Immature natural killer cell (primary cell): ENCODE data around the gene RYR1. TPM values are rescaled to one million over a fixed set of nuclear protein-coding genes. Genes with fewer than 3 reads are reported as not detected.
A peak's percentile ranks its signal among the peaks of the same experiment; 100 is the strongest.

Experiments
- DNase-seq, 3 donors: peaks; one replicate each; pipeline ENCODE4 v3.0.0; 2022; ENCODE audit warnings: mixed read lengths in 1 of 3
- H3K27ac Mint-ChIP-seq, 6 donors: one replicate each; pipeline ENCODE4 v1.8.0; 2020; ENCODE audit warnings: mixed read lengths in 6 of 6, mild to moderate bottlenecking in 5 of 6, inconsistent platforms in 4 of 6, moderate library complexity in 3 of 6
- H3K27me3 Mint-ChIP-seq, 3 donors: one replicate each; pipeline ENCODE4 v1.8.0; 2020 to 2021; ENCODE audit warnings: low read depth in 3 of 3, mild to moderate bottlenecking in 3 of 3, mixed read lengths in 3 of 3, moderate library complexity in 3 of 3, inconsistent platforms in 1 of 3
- H3K36me3 Mint-ChIP-seq, 3 donors: one replicate each; pipeline ENCODE4 v1.8.0; 2020; ENCODE audit warnings: mixed read lengths in 3 of 3, inconsistent platforms in 2 of 3, mild to moderate bottlenecking in 2 of 3
- H3K4me1 Mint-ChIP-seq, 2 donors: one replicate each; pipeline ENCODE4 v1.8.0; 2020; ENCODE audit warnings: inconsistent platforms in 2 of 2, mild to moderate bottlenecking in 2 of 2, mixed read lengths in 2 of 2, moderate library complexity in 1 of 2
- H3K4me3 Mint-ChIP-seq, 5 donors: one replicate each; pipeline ENCODE4 v1.8.0; 2020; ENCODE audit warnings: mild to moderate bottlenecking in 5 of 5, mixed read lengths in 5 of 5, inconsistent platforms in 3 of 5, moderate library complexity in 3 of 5
- H3K9me3 Mint-ChIP-seq, 6 donors: one replicate each; pipeline ENCODE4 v1.8.0; 2020; ENCODE audit warnings: mild to moderate bottlenecking in 6 of 6, mixed read lengths in 6 of 6, inconsistent platforms in 4 of 6, moderate library complexity in 3 of 6
- polyA plus RNA-seq, 3 donors: library from polyadenylated mRNA; unstranded; fragments of 300-500 nt; fragmentation: Illumina TruSeq; gene quantifications; one replicate each; pipeline ENCODE4 v1.2.3, GENCODE V29; 2021

The RYR1 gene
- under 1 TPM in 1 of 3 donors, not detected in 2; 0.04 TPM for polyA plus RNA-seq

DNA sequence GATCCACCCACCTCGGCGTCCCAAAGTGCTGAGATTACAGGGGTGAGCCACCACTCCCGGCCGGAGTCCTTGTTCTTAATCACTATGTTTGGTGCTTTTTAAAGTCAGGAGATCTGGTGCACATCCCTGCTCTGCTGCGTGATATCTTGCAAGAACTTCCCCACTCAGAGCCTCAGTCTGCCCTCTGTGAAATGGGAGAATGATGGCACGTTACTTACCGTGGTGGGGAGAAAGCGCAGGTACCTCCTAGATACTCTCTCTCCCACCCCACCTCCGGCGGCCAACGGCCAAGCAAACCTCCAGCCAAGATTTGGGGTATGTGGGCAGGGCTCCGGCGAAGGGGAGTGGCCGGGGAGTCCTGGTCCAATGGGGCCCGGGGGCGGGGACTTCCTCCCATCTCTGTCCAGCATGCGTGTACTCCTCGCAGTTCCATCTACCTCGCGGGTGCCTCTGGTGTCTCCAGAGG lies at the start of gene RYR1:
Gene RYR1, plus strand, starts transcription at position 424 of the 466 bp plus-strand sequence. CDS start 139 bp downstream, outside the sequence.
- H3K4me3 Mint-ChIP-seq: peak within 1 kb of the TSS in 3 of 5 donors; percentile 1 to 62 (median 18)
- H3K27me3 Mint-ChIP-seq: peaks cover 0 to 10% (median 4%) of the 10 kb centered on the region in 3 donors
- H3K36me3 Mint-ChIP-seq: no peaks in the 10 kb centered on the region
- DNase-seq: peak in 1 of 3 donors; percentile 15
- H3K4me1 Mint-ChIP-seq: peaks cover 3 to 9% of the 10 kb centered on the region in 2 donors
- peak within 1 kb of the TSS in 1 of 6 donors; percentile 62 for H3K27ac Mint-ChIP-seq
- no peaks in the 10 kb centered on the region for H3K9me3 Mint-ChIP-seq

DNA sequence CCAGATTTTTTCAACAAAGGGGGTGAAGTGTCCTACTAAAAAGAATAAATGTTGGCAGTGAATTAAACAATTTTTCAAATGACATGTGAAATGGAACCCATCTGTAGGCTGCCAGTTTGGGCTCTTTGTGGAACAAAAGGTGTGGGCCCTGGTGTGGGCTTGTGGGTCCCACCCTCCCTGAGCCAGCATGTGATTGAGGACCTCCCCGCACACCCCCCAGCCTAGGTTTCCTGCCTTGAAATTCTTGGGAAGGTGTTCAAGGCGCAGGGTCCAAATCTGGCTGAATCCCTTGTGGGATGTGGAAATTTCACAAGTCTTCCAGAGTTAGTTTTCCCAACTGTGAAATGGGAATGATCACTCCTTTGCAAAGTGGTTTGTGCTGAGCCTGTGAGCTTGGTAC lies 49.7 kb upstream of the RYR1 start:
- peak overlapping the region in 1 of 6 donors; percentile 11 for H3K27ac Mint-ChIP-seq
- peaks cover 8 to 13% (median 8%) of the 10 kb centered on the region in 3 donors for H3K27me3 Mint-ChIP-seq
- no peak for DNase-seq
- H3K4me1 Mint-ChIP-seq: peaks cover 14 to 19% of the 10 kb centered on the region in 2 donors
- peaks cover 19 to 49% (median 26%) of the 10 kb centered on the region in 3 donors for H3K36me3 Mint-ChIP-seq
- peaks cover 0 to 2% (median 0%) of the 10 kb centered on the region in 6 donors for H3K9me3 Mint-ChIP-seq
- no peak overlapping the region for H3K4me3 Mint-ChIP-seq

DNA sequence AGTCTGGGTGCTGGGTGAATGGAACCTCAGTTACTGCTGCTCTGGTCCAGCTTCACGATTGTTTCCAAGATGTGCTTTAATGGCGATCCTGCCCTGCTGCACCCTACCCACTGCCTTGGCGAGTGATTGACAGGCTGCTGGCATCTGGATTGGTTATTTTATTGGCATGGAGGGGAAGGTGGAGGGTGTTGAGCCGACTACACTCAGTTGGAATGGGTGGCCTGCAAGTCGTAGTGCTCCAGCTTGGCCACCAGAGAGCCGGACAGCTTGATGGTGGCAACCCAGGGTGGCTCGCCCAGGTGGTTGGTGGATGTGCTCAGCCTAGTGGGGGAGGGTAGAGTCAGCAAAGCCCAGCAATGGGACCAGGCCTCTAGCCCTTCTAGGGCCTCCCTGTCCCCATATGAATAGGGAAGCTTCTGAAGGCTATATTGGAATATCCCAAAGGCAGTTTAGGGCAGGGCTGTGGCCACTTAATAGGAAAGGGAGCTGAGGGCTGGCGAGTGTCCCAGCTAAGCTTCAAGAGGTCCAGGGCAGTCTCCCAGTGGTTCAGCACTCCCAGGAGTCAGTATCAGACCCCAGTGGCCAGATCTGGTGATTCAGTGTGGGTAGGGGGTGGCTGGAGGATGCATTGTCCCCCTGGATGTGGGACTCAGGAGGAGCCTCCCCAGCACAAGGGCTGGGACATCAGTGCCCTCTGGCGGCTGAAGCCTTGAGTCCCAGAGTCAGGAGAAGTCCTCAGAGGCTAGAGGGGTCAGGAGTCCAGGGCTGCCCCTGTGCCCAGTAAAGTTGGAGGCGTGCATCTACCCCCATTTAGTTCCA lies 49.1 kb upstream of the RYR1 start:
- peaks cover 14 to 21% of the 10 kb centered on the region in 2 donors for H3K4me1 Mint-ChIP-seq
- DNase-seq: no peak
- peaks cover 16 to 42% (median 24%) of the 10 kb centered on the region in 3 donors for H3K36me3 Mint-ChIP-seq
- H3K27ac Mint-ChIP-seq: no peak overlapping the region
- H3K9me3 Mint-ChIP-seq: peaks cover 0 to 2% (median 0%) of the 10 kb centered on the region in 6 donors
- H3K4me3 Mint-ChIP-seq: peak overlapping the region in 1 of 5 donors; percentile 29
- peaks cover 8 to 13% (median 9%) of the 10 kb centered on the region in 3 donors for H3K27me3 Mint-ChIP-seq

DNA sequence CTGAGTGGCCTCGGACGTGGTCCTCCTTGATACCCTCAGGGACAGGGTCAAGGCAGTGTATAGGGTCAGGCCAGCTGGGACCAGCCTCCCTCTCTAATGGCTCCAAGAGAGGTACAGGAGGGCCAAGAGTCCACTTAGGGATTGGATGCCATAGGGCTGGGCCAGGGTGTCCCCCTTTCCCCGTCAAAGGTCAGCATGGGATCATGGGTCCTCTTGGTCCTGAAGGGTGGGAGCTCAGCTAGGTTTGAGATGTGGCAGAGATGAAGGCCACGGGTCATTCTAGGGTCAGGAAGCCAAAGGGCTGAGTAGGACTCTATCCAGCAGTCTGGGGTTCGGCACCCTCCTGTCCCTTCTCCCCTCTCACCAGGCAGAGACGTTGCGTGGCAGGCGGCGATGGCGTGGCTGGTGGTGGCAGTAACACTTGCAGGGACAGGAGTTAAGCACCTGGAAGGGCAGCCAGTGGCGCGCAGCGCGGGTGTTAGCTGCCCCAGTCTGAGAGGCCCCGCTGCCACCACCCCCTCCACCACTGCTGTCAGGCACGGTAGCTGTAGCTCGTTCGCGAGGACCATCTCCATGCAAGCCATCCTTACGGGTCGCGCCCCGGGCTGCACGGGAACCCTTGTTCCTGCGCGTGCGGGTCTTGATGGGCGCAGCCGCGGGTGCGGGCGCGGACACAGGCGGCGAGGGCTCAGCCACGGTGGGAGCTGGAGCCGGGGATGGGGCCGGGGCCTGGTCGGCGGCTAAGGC lies 48.3 kb upstream of the RYR1 start:
- Mint-ChIP-seq H3K27ac (no peak overlapping the region), H3K4me3 (peak overlapping the region in 4 of 5 donors; percentile 29 to 46 (median 42)), H3K9me3 (peaks cover 0 to 2% (median 0%) of the 10 kb centered on the region in 6 donors), H3K4me1 (peaks cover 14 to 21% of the 10 kb centered on the region in 2 donors), H3K27me3 (peaks cover 7 to 15% (median 10%) of the 10 kb centered on the region in 3 donors), H3K36me3 (peaks cover 16 to 36% (median 21%) of the 10 kb centered on the region in 3 donors)
- no peak for DNase-seq

DNA sequence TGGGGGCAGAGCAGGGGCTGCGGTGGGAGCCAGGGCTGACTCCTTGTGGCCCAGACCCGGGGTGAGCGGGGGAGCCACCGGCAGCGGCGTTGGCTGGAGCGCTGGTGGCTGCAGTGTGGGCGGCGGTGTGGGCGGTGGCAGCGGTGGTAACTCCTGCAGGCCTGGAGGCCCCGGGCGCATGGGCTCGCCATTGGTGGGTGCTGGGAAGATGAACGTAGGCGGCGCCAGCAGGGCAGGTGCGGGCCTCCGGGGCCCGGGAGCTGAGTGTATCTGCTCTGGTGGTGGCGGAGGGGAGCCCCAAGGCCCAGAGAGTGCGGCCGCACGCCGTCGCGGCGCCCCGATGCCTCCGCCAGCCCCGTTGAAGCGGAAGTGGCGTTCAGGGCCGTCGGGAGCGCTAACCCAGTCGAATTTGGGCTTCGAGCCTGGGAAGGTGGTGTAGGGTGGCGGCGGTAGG lies 47.7 kb upstream of the RYR1 start:
- peaks cover 14 to 21% of the 10 kb centered on the region in 2 donors for H3K4me1 Mint-ChIP-seq
- H3K27me3 Mint-ChIP-seq: peaks cover 6 to 15% (median 10%) of the 10 kb centered on the region in 3 donors
- H3K9me3 Mint-ChIP-seq: peaks cover 0 to 2% (median 0%) of the 10 kb centered on the region in 6 donors
- no peak for DNase-seq
- H3K4me3 Mint-ChIP-seq: peak overlapping the region in 1 of 5 donors; percentile 13
- peaks cover 16 to 31% (median 20%) of the 10 kb centered on the region in 3 donors for H3K36me3 Mint-ChIP-seq
- no peak overlapping the region for H3K27ac Mint-ChIP-seq

DNA sequence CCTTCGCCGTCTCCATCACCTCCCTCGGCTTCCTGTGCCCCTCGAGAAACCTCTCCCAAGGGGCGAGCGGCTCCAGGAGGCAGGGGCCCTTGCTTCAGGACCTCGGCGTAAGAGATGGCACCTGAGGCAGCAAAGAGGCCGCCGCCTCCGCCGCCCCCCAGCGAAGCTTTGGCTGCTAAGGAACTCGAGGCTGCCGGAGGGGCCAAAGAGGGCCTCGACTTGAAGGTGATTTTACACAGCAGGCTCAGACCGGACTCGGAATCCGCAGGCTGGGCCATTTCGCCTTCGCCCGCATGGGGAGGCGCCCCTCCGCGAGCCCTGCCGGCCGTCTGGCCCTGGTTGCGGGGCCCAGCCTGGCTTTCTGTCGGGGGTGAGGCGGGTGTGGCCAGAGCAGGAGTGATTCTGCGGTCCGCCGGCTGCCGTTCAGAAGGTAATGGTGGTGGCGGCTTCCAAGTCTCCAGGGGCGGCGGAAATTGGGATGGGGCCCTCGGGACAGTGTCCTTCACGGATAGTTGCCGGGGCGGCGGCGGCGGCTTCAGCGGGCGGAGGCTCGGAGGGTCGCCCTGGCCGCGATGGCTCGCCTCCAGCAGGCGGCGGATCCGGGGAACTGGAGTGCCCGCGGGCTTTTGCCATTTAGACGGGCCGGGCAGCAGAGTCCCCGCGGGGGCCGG lies 47.1 kb upstream of the RYR1 start:
- H3K4me3 Mint-ChIP-seq: no peak overlapping the region
- H3K9me3 Mint-ChIP-seq: peaks cover 0 to 3% (median 0%) of the 10 kb centered on the region in 6 donors
- H3K27ac Mint-ChIP-seq: no peak overlapping the region
- DNase-seq: no peak
- H3K4me1 Mint-ChIP-seq: peaks cover 14 to 21% of the 10 kb centered on the region in 2 donors
- H3K36me3 Mint-ChIP-seq: peaks cover 14 to 25% (median 16%) of the 10 kb centered on the region in 3 donors
- peaks cover 6 to 15% (median 10%) of the 10 kb centered on the region in 3 donors for H3K27me3 Mint-ChIP-seq

DNA sequence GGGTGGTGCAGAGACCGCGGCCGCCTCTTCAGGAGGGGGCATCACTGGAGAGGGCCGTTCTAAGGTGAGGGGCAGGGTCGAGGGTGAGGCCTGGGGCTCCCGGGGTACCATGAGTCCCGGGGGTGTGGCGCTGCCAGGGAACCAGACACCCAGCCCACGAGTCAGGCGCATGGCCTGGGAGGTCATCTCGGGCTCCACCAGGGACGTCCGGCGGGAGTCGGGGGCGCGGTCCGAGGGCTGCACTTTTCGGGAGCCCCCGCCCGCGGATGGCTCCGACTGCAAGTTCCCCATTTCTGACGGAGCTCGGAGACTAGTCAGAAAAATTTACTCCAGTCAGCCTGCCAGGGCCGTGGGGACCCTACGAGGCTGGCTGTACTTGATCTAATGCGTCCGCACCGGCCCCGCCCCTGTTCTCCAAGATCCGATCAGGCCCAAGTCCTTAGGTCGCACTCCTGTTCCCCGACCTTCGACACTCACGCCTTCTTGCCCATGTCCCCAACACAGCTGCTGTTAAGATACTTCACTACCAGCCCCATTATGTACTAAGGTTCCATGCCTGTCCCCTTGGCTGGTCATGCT lies 46.4 kb upstream of the RYR1 start:
- Mint-ChIP-seq H3K27ac (peak overlapping the region in 4 of 6 donors; percentile 58 to 83 (median 76)), H3K4me1 (peaks cover 14 to 21% of the 10 kb centered on the region in 2 donors), H3K9me3 (peaks cover 0 to 3% (median 0%) of the 10 kb centered on the region in 6 donors), H3K4me3 (peak overlapping the region; percentile 91 to 96 (median 93)), H3K27me3 (peaks cover 6 to 15% (median 10%) of the 10 kb centered on the region in 3 donors), H3K36me3 (peaks cover 7 to 19% (median 10%) of the 10 kb centered on the region in 3 donors)
- no peak for DNase-seq

DNA sequence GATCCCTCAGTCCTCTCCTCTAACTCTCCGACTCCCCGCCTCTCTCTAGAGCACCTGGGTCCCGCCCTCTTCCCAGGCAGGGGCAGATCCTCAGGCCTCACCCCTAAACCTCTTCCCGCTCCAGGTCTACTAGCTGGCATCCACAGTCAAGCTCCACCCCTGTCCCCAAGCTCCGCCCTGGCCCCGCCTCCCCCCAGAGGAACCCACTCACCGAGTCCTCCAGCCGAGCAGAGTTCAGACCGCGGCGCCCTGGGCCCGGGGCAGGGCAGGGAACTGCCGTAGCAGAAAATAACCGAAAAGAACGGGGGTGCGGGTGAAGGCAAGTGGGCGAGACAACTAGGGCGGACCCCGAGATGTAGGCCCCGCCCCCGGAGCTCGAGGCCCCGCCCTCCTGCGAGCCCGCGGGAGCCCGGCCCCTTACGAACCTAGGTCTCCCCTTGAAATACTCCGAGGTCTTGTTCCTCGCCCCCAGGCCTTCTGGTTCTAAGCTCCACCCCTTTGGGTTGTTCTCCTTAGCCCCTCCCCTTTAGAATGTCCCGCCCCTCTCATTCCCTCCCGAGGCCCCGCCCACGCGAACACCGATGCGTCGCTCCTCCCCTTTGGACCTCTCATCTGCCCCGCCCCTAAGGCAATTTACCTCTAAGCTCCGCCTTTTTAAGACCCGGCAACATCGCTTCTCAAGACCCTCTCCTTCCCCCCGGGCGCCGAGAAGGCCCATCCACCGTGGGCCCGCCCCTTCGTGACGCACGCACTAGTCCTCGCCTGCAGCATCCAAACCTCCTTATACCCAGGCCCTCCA lies 45.7 kb upstream of the RYR1 start, which contains the start of gene GGN:
Gene GGN, minus strand, starts transcription at position 485 of the 799 bp plus-strand sequence. CDS start 773 bp downstream, outside the sequence.
- Mint-ChIP-seq H3K4me1 (peaks cover 14 to 21% of the 10 kb centered on the region in 2 donors), H3K27ac (peak within 1 kb of the TSS in 5 of 6 donors; percentile 77 to 89 (median 80)), H3K36me3 (peaks cover 4 to 14% (median 7%) of the 10 kb centered on the region in 3 donors), H3K4me3 (peak within 1 kb of the TSS; percentile 91 to 96 (median 93)), H3K27me3 (peaks cover 6 to 15% (median 10%) of the 10 kb centered on the region in 3 donors), H3K9me3 (peaks cover 0 to 3% (median 0%) of the 10 kb centered on the region in 6 donors)
- DNase-seq: peak; percentile 66 to 76 (median 70)

DNA sequence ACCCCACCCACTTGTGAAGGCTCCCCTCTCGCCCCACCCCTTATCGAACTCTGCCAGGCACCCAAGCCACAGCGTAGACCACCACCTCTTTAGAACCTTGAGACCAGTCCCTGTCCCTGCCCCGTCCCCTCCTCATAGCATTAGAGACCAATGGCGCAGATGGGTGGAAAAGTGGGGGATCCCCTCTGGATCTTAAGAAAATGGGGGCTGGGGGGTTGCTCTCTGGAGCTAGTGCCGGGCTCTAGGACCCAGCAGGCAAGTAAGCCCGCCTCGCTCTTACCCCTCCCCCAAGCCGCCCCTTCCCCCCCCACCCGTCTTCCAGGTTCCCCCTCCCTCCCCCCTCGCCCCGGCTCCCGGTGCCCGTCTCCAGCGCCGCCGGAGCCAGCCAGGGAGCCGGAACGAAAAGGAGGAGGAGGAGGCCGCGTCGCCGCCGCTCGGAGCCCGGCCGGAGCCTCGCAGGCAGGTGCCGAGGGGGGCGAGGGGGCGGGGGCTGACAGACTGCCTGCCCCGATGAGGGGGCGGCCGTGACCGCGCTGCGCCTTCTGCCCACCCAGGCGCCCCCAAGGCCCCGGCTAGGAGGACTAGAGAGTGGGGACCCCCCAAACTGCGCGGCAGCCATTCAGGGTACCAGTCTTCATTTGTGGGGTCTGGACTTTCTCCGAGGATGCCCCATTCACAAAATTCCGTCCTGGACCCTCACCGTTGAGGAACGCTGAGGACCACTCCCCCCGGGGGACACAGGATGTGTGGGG lies 45.0 kb upstream of the RYR1 start, which contains the start of gene SPRED3:
Gene SPRED3, plus strand, starts transcription at position 349 of the 752 bp plus-strand sequence. CDS start 1,606 bp downstream, outside the sequence.
- peaks cover 14 to 21% of the 10 kb centered on the region in 2 donors for H3K4me1 Mint-ChIP-seq
- H3K27ac Mint-ChIP-seq: peak within 1 kb of the TSS in 5 of 6 donors; percentile 77 to 89 (median 81)
- peaks cover 0 to 3% (median 0%) of the 10 kb centered on the region in 6 donors for H3K9me3 Mint-ChIP-seq
- H3K4me3 Mint-ChIP-seq: peak within 1 kb of the TSS; percentile 91 to 96 (median 93)
- H3K27me3 Mint-ChIP-seq: peaks cover 6 to 15% (median 10%) of the 10 kb centered on the region in 3 donors
- DNase-seq: no peak
- H3K36me3 Mint-ChIP-seq: peaks cover 0 to 7% (median 4%) of the 10 kb centered on the region in 3 donors

DNA sequence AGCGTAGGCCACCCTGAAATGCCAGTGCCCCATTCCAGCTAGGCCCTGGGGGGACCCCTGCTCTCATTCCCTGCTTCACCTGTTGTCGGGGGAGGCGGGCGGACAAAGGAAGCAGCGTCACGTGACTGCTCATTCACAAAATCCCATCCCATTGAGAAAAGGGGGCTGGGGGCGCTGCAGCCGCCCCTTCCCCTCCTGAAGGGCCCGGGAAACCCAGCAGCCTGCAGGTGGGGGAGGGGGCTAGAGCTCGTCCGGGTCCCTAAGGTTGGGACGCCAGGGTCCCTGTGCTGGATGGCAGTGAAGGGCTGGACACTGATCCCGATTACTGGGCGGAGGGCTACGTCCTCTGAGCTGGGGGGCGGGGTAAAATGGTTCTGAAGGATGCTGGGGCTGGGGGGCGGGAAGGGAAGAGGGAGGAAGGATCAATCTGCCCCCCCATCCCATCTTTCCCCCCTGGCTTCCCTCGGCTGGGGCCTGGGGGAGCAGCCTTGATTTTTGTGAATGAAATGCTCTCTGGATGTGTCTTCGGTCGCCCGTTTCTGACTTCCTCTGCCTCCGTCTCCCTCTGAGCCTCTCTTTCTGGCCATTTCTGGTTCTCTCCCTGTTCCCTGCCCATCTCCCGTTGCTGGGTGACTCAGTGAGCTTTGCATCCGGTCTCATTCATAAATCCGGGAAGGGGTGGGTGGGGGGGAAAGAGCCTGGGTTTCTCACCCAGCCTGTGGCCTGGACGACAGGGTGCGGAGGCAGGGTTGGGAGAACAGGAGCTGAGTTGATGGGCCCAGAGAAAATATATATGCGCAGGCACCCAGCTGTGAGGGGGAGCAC lies 44.2 kb upstream of the RYR1 start:
- no peak for DNase-seq
- Mint-ChIP-seq H3K4me1 (peaks cover 21 to 24% of the 10 kb centered on the region in 2 donors), H3K27me3 (peaks cover 9 to 19% (median 10%) of the 10 kb centered on the region in 3 donors), H3K9me3 (peaks cover 0 to 3% (median 0%) of the 10 kb centered on the region in 6 donors), H3K36me3 (peaks cover 0 to 3% (median under 1%) of the 10 kb centered on the region in 3 donors), H3K4me3 (peak overlapping the region in 4 of 5 donors; percentile 46 to 81 (median 63)), H3K27ac (peak overlapping the region in 2 of 6 donors; percentile 60 to 82)
